ENCODE data around the gene RFX7.

RFX7 gene

GRCh38 chr15:56042498-56042897 is 201.2 kb downstream of the RFX7 start:
- DNase-seq: no peak

DNA sequence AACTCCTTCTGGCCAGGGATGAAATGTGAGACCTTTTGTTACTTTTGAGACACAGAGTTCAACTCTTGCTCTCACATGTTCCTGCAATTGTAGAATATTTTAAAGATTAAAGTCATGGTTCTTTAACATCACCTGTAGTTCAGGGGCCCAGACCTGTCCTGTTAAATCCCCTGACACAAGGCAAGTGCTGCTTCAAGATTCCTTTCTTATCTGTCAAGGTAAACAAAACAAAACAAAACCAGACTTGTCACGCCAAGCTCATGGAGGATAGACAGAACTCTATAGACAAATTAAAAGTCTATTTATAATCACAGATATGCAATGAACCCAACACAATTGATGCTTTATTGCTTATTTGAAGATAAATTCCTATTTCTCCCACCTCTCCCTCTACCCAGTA is 201.6 kb downstream of the RFX7 start:
- DNase-seq: no peak

DNA sequence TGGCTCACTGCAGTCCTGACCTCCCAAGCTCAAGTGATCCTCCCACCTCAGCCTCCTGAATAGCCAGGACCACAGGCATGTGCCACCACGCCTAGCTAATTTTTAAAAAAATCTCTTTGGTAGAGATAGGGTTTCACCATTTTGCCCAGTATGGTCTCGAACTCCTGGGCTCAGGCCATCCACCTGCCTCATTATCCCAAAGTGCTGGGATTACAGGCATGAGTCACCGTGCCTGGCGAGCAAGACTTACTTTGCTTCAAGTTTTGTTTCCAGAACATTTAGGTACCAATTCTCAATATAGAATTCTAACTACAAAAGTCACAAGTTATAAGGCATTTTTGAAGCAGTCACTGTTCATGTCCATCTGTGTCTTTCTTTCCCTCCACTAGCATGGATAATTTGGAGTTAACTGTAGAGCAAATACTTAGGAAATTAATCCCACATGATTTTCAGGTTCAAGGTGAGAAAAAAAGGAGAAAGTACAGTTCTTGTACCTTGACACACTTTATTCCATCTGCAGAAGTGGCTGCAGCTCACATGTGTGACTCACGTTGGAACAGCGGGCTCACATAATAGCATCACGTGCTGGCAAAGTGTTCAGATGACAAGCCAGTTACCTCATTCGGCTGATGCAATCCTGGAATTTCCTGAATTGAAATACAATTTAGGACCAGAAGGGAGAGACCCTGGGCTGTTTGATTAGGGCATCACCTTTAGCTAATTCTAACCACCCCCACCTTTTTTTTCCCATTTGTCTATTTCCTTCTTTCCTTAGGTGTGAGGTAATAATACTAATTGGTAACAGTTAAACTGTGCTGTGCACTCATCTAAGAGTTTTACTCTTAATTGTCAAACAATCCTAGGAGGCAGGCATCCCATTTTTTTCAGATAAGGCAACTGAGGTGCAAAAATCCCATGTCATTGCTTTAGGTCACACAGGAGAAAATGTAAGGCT is 203.3 kb downstream of the RFX7 start:
- no peak for DNase-seq

DNA sequence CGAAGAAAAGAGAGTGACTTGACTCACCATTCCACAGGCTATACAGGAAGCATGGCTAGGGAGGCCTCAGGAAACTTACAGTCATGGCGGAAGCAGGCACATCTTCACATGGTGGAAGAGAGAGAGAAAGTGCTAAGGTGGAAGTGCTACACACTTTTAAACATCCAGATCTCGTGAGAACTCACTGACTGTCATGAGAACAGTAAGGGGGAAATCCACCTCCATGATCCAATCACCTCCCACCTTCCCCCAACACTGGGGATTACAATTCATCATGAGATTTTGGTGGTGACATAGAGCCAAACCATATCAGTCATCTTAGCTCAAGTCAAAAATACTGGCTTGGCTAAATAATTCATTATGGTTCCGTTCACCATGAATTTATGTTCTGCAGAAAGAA is 205.0 kb downstream of the RFX7 start:
- no peak for DNase-seq

GRCh38 chr15:56038015-56038414 is 205.7 kb downstream of the RFX7 start:
- peak; percentile 42 for DNase-seq

Measured in CD4-positive, alpha-beta T cell treated with Interleukin-12 subunit alpha and Interleukin-12 subunit beta, for 1 hour (primary cell).